ENCODE data around the gene POTEH.
"Not testable (repeated sequence)": the region's sequence is repeated elsewhere in the genome, so short reads cannot be mapped to it uniquely, and the experiment has no call there.

POTEH gene

GRCh38 chr22:15738157-15738908 is 48.5 kb downstream of the POTEH start:
- DNase-seq: not testable (repeated sequence)

GRCh38 chr22:15738909-15739391 is 49.1 kb downstream of the POTEH start:
- not testable (repeated sequence) for DNase-seq

DNA sequence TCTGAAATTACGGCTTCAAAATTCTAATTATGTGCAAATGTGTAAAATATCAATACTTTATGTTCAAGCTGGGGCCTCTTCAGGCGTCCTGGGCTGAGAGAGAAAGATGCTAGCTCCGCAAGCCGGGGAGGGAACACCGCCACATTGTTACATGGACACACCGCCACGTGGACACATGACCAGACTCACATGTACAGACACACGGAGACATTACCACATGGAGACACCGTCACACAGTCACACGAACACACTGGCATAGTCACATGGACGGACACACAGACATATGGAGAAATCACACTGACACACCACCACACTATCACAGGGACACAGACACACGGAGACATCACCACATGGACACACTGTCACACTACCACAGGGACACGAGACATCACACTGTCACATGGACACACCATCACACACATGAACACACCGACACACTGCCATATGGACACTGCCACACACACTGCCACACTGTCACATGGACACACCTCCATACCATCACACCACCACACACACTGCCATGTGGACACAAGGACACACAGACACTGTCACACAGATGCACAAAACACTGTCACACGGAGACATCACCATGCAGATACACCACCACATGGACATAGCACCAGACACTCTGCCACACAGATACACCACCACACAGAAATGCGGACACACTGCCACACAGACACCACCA is 58.0 kb downstream of the POTEH start:
- DNase-seq: not testable (repeated sequence)

DNA sequence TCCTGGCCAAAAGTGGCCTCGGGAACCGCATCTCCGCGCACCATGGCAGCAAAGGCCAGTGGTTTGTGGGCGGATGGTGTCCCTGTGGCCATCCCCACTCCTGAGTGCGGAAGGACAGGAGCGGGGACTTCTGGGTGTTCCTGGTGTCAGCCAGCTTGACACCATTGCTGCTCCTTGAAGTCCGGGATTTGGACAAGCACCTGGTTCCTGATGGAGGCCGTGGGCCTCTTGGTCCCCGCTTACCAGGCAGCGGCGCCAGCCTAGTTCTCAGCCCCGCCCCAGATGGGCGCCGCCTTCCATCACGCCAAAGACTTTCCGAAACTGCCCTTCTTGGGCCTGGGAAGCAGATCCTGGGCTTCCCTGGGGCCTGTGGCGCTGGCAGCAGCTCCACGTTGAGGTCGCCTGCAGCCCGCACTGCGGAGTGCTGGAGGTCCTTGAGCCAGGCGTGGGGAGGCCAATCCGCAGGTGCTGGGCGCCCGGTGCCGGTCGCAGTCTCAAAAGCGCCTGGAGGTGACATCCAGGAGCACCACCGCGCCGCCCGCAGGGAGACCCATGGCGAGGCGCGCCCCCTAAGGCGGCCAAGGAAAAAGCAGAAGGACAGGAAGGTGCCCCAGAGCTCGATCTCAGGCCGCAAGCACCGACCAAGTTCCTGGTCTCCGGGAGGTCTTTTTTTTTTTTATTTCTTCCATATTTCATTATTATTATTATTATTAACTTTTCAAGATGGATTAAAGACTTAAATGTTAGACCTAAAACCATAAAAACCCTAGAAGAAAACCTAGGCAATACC is 59.5 kb downstream of the POTEH start:
- not testable (repeated sequence) for DNase-seq

GRCh38 chr22:15759443-15760097 is 69.7 kb downstream of the POTEH start:
- DNase-seq: not testable (repeated sequence)

- not testable (repeated sequence) for DNase-seq
These were observed 70.7 kb downstream of the POTEH start for GRCh38 chr22:15760388-15761150.

GRCh38 chr22:15761151-15761777 is 71.4 kb downstream of the POTEH start:
- DNase-seq: not testable (repeated sequence)

GRCh38 chr22:15763559-15763958 is 73.7 kb downstream of the POTEH start:
- DNase-seq: not testable (repeated sequence)
